ENCODE results near the gene SYNGAP1.

- TF ChIP-seq CTCF (IDR thresholded peaks at IDR 0.05; ENCODE audit: low read depth, low read length) (no peak), EZH2phosphoT487 (IDR thresholded peaks at IDR 0.05; ENCODE audit: low read depth) (no peak)
Measured at GRCh38 chr6:33451606-33452005, 31.7 kb downstream of the SYNGAP1 start.

Measured in OCI-LY3 (cell line).